ENCODE results near the gene UXS1.

The UXS1 gene

GRCh38 chr2:106107509-106108131 is 86.5 kb downstream of the UXS1 start:
- FAIRE-seq, result no peak

- no peak for FAIRE-seq
Observed at GRCh38 chr2:106106622-106107508, 87.2 kb downstream of the UXS1 start.

GRCh38 chr2:106105151-106105922 is 88.8 kb downstream of the UXS1 start:
- no peak for FAIRE-seq

GRCh38 chr2:106104332-106105062 is 89.6 kb downstream of the UXS1 start:
- peak; percentile 36 for FAIRE-seq

DNA sequence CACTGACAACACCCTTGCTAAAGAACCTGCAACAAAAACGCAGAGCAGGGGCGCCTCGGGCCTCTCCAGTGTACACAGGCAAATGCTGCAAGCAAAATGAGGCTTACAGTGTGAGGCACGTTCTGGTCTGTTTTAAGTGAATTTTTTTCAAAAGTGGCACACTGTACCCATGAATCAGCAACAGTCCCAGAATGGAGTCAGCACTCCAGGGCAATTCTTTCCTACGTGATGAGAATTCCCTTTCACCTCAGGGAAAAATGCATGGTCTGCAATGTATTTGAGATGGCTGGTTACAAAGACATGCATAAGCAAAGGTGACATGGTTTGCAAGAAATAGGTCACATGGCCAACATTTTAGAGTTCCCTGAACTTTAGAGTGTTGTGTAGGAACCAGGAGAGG is 94.4 kb downstream of the UXS1 start:
- FAIRE-seq, result no peak

DNA sequence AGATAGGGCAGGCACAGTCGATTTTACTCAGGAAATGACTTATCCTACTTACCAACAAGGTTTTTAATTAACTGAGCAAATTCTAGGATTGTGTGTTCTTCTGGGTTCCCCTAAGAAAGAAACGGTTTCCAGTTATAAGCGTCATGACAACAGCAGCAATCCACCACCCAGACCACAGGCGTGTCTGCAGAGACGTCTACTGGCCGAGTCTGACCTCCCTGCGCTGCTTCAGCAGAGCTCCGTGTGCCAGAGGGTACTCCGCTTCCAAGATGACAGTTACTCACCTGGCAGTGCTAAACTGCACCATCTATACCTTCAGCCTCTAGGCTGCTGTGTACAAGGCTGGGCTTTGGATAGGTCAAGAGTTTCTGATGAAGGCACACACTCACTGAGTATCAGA is 95.4 kb downstream of the UXS1 start:
- no peak for FAIRE-seq

- no peak for FAIRE-seq
Observed at GRCh38 chr2:106098081-106098480, 96.0 kb downstream of the UXS1 start.

DNA sequence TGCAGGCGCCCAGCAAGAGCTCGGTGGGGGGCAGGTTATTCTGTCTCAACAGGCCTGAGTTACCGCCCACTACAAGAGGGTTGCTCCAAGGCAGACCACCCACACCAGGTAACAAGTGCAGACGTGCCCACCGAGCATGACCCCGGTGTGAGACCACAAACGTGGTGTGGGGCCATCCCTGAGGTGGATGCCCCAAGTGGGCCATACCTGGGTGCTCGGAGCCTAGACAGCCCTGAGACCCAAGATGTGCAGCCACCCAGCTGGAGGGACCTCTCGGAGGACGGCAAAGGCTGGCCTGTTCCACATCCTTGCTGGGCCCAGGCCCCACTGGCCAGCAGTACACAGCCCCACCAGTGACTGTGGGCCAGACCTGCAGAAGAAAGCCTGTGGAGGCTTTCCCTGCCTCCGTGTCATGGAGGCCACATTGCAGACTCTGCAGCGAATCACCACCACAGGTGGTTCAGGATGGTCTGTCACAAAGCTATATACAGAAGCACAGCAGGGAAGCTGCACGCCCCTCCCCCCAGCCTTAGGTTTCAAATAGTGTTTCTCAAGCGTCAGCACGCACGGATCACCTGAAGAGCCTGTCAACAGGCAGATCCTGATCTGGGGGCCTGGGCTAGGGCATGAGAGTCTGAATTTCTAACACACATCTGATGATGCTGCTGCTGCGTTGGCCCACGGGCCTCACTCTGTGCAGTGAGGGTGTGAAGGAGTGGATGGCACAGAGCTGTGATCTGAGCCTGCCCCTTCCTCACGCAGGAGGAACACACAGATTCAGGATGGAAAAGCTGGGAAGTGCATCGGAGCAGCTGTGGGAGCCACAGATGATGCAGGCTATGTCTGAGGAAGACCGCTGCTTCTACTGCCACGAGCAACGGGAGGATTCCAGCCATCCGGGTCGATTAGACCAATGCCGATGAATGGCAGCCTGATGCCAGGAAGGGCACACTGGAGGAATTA is 96.8 kb downstream of the UXS1 start:
- FAIRE-seq, result no peak

- FAIRE-seq, result no peak
Observed at GRCh38 chr2:106096299-106097037, 97.6 kb downstream of the UXS1 start.

DNA sequence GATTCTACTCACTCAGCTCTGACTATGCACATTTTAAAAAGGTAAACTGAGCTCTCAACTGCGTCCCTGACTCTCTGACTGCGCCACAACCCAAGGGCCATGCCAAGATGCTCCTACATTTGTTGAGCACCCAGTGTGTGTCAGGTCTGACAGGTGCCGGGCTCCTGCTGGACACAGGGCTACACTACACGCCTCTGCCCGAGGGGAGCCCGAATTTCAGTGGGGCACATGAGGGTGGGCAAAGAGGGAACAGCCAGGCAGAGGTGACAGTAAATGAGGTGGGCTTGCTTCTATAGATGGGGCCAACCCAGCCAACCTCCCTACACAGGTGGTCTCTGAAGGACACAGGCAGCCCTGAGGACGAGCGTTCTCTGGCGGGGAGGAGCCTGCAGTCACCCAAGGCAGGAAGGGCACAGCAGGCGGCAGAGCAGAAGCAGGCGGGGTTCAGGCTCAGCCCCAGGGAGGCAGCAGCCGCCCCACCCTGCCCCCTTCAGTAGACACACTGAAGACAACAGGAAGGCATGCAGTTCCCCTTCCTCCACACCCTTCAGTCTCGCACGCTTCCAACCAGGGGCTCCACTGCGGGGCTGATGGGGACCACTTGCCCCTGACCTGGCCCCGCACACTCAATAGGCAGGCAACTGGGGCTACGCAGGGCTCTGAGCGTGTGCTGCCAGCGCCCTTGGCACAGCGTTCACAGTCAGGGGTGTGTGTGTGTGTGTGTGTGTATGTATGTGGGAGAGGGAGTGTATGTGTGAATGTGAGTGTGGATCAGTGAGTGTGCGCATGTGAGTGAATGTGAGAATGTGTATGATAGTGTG is 98.4 kb downstream of the UXS1 start:
- no peak for FAIRE-seq

- no peak for FAIRE-seq
Observed at GRCh38 chr2:106094131-106094841, 99.8 kb downstream of the UXS1 start.

GRCh38 chr2:106090916-106091618 is 103.0 kb downstream of the UXS1 start:
- FAIRE-seq, result no peak

GRCh38 chr2:106089611-106090010 is 104.5 kb downstream of the UXS1 start:
- FAIRE-seq, result no peak

DNA sequence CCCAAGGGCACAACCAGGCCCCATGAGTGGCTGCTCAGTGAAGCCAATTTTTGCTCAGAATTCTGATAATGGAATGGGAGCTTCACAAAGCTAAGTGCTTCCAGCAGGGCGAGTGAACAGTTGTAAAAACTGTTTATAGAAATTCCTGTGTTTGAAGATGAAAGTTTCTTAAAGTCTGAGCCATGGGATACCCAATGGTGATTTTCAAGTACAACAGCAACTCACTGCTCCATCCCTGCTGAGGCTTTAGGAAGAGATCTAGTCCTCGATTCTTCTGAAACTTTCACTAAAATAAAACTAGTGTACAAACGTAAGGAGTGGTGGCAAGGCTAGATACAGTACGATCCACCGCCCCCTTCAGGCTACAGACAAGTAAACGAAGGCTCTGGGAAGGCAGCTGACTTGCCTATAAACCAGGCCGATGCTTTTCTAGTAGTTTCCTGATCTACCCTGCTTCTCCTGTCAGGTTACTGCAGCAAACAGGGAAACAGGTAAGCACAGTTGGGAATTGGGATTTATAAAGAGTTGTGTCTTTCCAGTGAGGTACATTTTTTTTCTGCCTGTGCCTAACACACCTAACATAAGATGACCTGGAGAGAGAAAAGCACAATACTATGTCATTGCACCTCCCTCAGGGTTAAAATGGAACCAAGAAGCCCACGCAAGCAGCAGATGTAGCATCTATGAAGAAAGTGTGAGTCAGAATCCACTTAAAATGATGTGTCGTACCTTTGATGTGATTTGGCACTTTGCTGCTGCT is 108.7 kb downstream of the UXS1 start:
- FAIRE-seq, result no peak

- FAIRE-seq, result no peak
Observed at GRCh38 chr2:106080959-106081358, 113.1 kb downstream of the UXS1 start.

- no peak for FAIRE-seq
Observed at GRCh38 chr2:106078096-106078495, 116.0 kb downstream of the UXS1 start.

- no peak for FAIRE-seq
Observed at GRCh38 chr2:106076941-106077340, 117.2 kb downstream of the UXS1 start.

- no peak for FAIRE-seq
Observed at GRCh38 chr2:106075048-106075447, 119.1 kb downstream of the UXS1 start.

All from TTC549 (cell line).